Midbrain (tissue), 1 donor: ENCODE results near the gene GDAP2.
A peak's percentile ranks its signal among the peaks of the same experiment; 100 is the strongest.
"Not testable (repeated sequence)": the region's sequence is repeated elsewhere in the genome, so short reads cannot be mapped to it uniquely, and the experiment has no call there.

Experiments used
- DNase-seq: peaks from one replicate; lab custom pipeline; 2025; lab: John Stamatoyannopoulos, UW

The GDAP2 gene

DNA sequence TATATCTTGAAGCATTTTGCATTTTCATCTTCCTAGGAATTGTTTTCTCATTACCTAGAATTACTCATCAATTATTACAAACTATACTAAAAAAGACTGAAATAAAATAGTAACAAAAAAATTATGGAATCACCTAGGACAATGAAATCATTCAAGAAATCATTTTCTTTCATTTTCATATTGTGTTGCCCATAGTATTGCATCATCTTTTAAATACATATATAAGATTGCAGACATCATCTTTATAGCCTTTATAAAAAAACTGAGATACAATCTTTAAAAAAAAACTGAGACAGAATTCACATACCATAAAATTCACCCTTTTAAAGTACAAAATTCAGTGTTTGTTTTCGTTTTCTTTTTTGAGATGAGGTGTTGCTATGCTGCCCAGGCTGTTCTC lies 29.6 kb downstream of the GDAP2 start:
- no peak for DNase-seq

DNA sequence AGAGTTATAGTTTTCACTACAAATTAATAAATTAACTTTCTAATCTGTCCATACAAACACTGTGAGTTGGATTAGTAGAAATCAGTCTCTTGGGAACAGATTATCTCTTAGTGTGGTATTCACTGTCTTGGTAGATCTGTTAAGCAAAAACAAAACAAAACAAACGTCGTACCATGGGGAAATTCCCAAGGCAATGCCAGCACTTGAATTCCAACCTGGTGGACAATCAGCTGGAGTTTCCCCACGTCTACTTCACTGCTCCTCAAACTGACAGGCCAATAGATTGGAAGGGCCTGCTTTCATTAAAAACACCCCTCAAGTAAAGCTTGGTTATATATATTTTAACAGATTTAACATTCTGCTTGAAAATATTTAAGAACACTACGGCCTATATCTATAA lies 31.9 kb downstream of the GDAP2 start:
- no peak for DNase-seq

DNA sequence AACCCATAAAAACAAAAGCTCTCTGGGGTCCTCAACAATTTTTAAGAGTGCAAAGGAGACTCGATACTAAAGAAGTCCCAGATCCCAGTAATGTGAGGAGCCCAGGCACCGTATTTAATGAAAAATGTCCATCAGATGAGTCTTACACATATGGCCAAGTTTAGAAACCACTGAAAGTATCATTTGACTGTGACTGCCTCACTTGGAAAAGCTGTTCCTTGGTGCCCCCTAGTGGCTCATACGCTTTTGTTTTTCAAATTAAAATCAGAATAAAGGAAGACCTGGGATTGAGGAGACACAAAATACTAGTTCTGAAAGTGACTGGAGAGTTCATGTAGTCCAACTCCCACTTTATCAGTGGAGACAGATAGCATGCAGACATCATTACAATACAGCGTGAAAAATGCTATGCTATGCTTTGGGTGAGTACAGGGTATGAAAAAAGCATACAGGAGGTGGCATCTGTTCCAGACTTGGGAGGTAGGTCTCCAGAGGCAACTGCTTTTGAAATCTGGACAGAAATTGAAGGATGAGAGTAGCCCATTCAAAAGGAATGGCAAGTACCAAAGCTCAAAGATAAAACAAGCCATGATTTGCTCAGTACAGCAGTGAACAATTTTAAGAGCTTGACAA lies 33.8 kb downstream of the GDAP2 start:
- peak; percentile 78 for DNase-seq

DNA sequence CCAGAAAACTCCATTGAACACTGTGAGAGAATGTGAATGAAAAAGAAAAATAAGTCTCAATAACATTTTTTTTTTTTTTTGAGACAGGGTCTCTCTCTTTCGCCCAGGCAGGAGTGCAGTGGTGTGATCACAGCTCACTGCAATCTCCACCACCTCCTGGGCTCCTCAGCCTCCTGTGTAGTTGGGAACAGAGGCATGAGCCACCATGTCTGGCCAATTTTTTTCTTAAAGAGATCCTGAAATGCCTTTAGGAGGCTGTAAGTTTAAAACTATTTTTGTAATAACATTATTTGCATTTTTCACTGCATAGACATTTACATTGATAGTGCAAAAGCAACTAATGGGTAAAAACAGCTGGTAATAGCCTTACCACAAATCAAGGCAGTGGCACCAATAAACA lies 35.3 kb downstream of the GDAP2 start:
- no peak for DNase-seq

DNA sequence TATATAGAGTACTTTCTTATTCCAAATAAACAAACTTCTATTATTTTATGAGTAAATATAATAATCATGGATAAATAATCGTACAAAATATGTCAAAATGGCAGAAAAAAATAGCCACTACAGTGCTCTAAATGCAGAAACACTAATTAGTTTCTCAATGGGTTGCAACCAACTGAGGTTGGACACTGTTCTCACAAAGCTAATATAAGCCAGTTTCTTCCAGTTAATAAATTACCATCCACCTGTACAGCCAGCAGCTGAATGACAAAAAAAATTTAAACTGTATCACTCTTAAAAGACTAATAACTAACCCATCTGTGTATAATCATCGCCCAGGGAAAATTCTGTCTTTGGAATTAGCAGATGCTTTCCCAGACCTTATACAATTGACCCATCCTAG lies 36.9 kb downstream of the GDAP2 start:
- no peak for DNase-seq

DNA sequence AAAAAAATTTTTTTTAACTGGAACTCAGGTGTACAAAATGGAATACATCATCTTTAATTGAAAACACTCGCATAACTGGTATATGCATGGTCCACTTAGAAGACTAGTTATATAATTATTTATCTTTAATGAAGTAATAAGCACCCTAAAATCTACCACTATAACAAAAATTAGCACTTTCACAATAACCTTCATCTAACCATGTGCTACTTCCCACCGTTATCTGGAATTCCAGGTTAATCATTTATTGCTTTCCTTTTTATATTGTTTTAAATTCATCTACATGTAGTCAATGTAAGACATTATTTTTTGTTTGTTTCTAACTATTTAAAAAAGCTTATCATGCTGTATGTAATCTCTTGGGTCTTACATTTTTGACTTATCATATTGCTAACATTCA lies 39.0 kb downstream of the GDAP2 start:
- DNase-seq, result no peak

DNA sequence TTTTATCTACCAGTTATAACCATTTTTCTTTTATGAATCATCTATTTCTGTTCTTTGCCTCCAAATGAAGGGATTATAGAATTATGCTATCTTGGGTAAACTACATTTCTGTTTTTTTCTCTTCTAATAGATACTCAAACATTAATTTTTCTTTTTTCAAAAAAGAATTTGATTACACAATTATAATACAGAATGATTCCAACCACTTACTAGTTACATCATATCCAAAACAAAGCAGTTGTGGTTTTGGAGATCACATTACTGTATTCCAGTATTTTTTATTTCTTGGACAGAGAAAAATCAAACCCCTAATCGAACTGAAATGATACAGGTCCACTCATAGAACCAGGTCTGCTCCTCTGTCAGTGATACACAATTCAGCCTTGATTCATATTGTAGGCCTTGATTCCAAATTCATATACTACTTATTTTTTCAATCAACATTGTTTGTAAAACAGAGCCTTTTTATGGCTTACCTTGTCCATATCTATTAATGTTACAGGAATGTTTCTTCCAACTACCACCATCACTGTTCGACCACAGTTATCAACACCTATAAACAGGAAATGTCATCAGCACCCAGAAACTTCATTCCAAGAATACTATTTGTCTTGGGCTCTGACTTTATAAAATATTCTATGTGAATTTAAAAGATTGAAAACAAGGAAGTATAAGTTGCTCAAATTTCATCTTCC lies 43.2 kb downstream of the GDAP2 start:
- DNase-seq, result no peak

DNA sequence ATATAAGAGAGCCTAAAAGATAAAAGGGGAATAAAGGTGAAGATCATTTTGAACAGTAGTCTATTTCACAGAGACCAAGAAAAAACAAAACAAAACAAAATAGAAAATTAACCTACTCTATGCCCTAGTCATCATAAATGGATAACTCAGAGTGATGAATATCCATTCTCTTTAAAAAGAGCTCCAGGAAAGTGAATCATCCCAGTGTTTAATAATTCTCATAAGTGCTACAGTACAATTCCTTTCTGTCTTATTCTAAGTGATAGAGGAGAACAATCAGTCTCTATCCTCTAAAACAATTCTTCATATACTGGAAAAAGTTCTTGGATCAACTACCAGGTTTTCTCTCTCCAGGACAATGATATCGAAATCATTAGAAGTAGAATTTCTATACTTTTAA lies 45.8 kb downstream of the GDAP2 start:
- no peak for DNase-seq

DNA sequence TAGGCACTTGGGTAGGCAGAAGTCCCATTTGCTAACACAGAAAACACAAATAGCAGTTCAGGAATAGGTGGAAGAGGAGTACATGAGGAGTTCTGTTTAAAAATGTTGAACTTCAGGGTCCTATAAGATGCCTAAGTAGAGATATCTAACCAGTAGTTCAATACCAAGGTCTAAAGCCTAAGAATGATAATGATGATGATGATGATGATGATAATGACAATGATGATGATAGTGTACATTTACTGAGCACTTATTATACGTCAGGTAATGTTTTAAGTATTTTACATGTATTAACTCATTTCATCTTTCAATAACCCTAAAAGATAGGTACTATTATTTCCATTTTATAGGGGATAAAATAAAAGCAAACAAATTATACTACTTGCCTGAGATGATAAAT lies 50.1 kb downstream of the GDAP2 start:
- no peak for DNase-seq

DNA sequence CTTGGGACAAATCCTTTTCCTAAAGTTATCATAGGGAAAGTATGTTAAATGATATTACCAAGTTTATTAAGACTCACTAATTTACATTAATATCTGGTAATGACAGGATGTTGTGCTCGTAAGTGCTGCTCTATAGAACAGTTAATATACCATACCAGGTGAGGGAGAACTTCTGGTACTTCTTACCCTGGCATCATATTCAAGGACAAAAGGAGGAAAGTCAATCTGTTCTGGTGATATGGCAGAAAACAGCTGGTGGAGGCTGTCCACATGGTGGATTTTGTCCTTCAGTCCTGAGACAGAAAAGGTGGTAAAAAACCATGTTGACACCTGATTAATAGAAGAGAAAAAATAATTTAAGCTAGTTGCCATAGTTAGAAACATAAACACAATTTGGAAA lies 51.6 kb downstream of the GDAP2 start:
- DNase-seq, result no peak

DNA sequence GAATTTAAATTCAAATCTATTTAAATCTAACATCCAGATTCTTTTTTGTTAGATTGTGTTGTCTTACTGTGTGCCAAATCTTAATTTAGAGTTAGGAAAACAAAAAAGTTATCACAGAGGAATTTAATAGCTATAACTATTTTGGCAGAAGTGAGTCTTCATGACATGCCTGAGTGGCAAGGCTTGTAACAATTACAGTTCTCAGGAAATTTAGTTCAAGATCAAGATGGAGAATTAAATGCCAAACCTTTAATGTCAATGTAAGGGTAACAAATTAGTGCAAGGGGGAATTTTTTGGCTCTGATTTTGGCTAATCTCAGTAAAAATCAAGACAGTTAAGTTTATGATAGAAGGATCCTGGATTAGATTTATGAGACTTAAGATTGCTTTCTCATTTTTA lies 58.4 kb downstream of the GDAP2 start:
- DNase-seq, result no peak

DNA sequence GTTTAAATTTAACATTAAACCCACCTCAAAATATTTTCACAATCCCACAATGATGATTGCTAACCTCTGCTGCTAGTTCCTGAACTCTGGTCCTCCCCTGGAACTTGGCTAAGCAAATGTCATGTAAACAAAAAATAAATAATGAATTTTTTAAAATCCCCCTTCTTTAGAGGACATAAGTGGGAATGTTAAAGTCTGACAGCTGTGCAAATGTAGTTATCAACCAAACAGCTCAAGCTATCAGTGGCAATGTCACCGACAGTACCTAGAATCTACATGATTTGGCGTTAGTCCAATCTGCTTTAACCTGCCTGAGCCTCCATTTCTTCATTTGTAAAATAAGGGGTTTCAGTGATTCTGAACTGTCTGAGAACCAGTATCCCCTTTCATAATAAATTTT lies 67.7 kb downstream of the GDAP2 start:
- no peak for DNase-seq

DNA sequence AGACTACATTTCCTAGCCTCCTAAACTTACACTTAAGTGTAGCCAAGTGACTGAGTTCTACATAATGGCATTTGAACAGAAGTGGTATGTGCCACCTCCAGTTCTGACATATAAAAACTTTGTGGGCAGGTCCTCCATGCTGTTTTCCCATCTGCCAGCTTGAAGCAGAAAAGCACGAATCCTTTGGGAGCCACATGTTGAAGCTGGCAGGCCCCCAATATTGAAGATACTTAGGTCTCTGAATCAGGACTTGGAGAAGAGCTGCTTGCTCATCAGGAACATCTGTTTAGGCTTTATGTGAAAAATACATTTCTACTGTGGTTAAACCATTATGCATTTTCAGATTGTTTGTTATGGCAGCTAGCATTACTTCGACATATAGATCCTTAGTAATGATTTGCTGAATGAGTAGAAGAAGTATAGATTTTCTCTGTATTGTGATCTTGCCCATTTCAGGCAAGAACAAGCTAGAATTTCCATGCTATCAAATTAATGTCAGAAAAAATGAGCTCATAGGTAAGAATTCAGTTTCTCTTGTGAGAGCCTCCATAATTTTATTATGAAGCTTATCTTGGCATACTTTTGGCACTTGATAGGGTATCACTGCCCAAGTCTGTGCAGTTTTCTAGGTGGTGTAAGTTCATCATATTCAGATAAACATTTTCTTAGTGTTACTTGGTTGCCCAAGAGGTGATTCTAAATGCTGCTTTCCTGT lies 68.4 kb downstream of the GDAP2 start:
- no peak for DNase-seq

DNA sequence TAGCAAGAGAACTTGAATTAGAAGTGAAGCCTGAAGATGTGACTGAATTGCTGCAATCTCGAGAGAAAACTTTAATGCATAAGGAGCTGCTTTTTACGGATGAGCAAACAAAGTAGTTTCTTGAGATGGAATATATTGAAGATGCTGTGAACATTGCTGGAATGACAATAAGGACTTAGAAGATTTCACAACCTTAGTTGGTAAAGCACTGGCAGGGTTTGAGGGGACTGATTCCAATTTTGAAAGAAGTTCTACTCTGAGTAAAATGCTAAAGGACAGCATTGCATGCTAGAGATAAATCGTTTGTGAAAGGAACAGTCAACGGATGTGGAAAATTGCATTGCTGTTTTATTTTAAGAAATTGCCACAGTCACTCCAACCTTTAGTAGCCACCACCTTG lies 69.5 kb downstream of the GDAP2 start:
- DNase-seq, result no peak

DNA sequence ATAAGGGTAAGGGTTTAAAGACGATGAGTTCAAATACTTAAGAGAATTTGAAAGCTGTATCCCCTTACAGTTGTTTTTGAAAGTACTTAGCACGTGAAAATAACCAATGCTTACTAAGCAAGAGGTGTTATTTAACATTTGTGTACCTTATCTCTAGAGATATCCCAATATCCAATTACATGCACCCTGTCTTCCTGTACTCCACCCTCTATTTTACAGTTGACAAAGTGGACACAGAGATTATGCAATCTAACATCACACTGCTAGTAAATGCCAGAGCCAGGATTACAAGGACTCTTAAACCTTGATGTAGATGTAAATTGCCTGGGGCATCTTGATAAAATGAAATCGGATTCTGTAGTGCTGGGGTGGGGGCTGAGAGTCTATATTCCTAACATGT lies 72.0 kb downstream of the GDAP2 start:
- no peak for DNase-seq

DNA sequence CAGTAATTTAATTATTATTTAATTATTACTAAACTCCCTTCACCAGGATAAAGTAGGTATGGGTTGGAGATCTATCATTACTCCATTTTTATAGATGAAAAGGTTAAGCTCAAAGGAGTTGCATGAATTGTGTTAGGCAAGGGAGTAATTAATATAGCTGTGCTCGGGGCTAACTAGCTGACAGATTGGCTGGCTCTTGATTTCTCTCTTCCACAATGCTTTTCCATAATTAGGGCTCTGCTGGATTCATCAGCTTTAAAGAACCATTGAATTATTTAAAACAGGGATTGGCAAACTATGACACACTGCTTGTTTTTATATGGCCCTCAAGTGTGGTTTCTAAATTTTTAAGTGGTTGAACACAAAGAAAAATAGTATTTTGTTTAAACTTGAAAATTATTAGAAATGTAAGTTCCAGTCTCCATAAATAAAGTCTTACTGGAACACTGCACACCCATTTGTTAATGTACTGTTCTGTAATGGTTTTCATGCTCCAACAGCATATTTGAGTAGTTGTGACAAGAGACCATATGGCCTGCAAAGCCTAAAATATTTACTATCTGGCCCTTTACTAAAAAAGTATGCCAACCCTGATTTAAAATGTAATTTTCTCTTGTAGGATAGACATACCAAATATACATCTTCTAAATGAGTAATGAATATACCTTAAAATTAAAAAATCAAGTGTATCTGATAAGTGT lies 76.4 kb downstream of the GDAP2 start:
- DNase-seq, result no peak

DNA sequence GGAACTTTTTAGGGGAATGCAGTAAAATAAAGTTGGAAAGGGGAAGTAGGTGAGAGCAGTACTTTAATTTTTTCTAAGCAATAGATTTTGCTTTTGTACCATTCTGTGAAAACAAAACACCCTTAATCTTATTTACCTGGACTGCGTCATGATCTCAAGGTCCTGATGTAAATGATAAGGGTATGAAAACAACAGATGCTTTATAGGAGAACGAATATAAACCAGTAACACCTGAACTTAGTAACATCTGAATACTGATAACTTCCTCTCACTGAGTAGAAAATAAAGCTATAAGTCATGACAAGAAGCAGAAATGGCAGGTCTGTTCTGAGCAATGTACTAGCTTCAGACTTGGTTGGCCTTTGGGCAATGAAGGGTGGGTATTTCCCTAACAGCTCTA lies 77.7 kb downstream of the GDAP2 start:
- DNase-seq, result no peak

DNA sequence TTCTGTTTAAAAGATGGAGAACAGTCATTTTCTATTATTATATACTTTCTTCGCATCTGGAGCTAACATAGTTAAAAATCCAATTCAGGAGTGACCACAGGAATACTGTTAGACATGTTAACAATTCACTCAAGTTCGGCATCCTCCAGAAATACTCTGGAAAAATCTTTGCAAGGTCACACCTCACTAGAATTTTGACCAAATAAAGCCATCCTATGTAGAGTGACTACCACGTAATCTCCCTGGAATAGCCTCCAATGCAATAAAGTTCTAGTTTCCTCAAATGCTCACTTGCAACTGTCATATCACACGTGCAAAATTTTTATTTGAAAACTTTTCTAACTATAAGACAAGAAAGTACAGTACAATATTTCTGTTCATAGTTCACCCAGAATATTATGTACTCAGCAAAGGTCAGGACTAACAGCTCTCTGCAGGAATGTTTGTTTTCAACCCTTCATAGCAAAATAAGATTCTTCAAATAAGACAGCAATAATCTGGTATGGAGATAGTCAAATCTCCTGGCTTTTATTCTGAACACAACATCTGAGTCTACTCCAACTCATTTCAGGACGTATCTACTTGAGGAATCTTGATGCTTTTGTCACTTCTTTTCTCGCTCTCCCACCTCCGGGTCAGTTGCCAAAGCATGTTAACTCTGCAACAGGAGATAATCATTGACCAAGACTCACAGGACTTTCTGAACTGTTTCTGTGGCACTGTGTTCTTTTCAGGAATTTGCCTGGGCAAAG lies 82.6 kb downstream of the GDAP2 start:
- no peak for DNase-seq

DNA sequence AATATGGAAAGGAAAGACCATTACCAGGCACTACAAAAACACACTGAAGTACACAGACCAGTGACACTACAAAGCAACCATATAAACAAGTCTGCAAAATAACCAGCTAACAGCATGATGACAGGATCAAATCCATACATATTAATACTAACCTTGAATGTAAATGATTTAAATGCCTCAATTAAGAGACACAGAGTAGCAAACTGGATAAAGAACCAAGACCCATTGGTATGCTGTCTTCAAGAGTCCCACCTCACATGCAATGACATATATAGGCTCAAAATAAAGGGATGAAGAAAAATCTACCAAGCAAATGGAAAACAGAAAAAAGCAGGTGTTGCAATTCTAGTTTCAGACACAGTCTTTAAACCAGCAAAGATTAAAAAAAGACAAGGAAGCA lies 84.9 kb downstream of the GDAP2 start:
- DNase-seq, result not testable (repeated sequence)

DNA sequence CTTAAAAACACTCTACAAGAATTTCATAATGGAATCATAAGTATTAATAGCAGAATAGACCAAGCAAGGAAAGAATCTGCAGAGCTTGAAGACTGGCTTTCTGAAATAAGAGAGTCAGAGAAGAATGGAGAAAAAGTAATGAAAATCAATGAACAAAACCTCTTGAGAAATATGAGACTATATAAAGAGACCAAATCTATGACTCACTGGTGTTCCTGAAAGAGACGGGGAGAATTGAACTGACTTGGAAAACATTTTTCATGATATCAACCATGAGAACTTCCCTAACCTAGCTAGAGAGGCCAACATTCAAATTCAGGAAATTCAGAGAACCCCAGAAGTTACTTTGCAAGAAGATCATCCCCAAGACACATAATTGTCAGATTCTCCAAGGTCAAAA lies 85.6 kb downstream of the GDAP2 start:
- no peak for DNase-seq

DNA sequence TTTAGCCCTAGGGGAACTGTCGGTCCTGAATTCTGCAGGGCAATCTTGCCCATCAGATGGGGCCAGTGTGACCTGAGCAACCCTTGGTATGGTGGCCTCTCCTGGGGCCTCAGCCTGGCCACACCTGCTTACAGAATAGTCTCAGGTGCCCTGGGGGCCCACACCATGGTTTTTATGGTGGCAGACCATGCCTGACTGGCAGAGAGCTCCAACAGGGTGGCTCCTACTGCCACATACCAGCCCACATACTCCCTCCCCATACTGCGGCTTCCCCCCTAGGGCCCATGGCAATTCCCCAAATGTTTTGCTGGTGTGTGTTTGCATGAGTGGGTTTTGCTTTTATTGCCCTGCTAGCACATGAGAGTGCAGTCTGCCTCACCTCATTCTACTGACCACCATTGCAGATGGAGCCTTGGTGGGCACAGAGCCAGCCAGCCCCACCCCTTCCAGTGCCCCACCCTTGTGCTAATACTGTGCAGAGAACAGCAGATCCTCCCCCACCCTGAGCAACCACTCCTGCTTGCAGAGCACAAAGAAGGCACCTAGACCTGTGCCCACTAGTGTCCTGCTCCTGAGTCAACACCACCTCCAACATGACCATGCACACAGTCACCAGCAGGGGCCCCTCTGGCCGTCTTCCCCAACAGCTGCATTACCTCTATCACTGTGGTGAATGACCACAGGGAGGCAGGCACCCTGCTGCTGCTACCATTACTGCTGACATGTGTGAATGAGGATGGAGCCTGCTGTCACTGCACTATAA lies 86.8 kb downstream of the GDAP2 start:
- DNase-seq, result no peak
